H1 (cell line): ENCODE results near the gene ZBTB46. TPM values are rescaled to one million over a fixed set of nuclear protein-coding genes. Genes with fewer than 3 reads are reported as not detected.

Experiments
- CTCF ChIA-PET: fragments of 300-600 bp; sonication (Branson Sonifier 250); formaldehyde crosslinking; loops from one replicate; lab custom pipeline; 2021; ENCODE audit not compliant: partially characterized antibody; lab: Charles Lee
- POLR2A ChIA-PET: fragments of 300-600 bp; sonication (Branson Sonifier 250); formaldehyde crosslinking; loops from one replicate; lab custom pipeline; 2021; ENCODE audit warnings: inconsistent platforms; ENCODE audit not compliant: partially characterized antibody; lab: Charles Lee
- DNase-seq, 2 experiments: peaks; one replicate each; pipeline versions ENCODE4 v3.0.0 to v3.0.0-alpha.2; 2010 to 2022; ENCODE audit warnings: low spot score in 2 of 2, low read depth in 1 of 2, mixed read lengths in 1 of 2
- FAIRE-seq: peaks from 2 replicates; lab custom pipeline; 2011; peaks lifted over from hg19 to GRCh38; lab: Jason Lieb, UNC
- H2AFZ ChIP-seq: 2 replicates; pipeline ENCODE4 v1.8.1; 2012; ENCODE audit warnings: low read length, inconsistent platforms
- H2AK5ac ChIP-seq: 2 replicates; pipeline ENCODE4 v1.6.1; 2013; ENCODE audit warnings: low read depth, low read length
- H2BK120ac ChIP-seq: replicated peaks from 2 replicates; pipeline ENCODE3; 2013; ENCODE audit warnings: low read depth, low read length, inconsistent platforms
- H2BK12ac ChIP-seq: 2 replicates; pipeline ENCODE4 v1.6.1; 2013; ENCODE audit warnings: low read depth, low read length
- H2BK15ac ChIP-seq: 2 replicates; pipeline ENCODE4 v1.6.1; 2013; ENCODE audit warnings: low read length
- H2BK20ac ChIP-seq: 2 replicates; pipeline ENCODE4 v1.6.1; 2013; ENCODE audit warnings: low read length
- H2BK5ac ChIP-seq: 2 replicates; pipeline ENCODE4 v1.6.1; 2013; ENCODE audit warnings: low read depth, low read length
- H3K14ac ChIP-seq: 2 replicates; pipeline ENCODE4 v1.6.1; 2013; ENCODE audit warnings: inconsistent platforms; ENCODE audit not compliant: insufficient read length
- H3K18ac ChIP-seq: 2 replicates; pipeline ENCODE4 v1.6.1; 2013; ENCODE audit warnings: low read length; ENCODE audit errors: extremely low read depth
- H3K23ac ChIP-seq: 2 replicates; pipeline ENCODE4 v1.6.1; 2013; ENCODE audit warnings: inconsistent platforms; ENCODE audit not compliant: insufficient read length
- H3K23me2 ChIP-seq: 2 replicates; pipeline ENCODE4 v1.6.1; 2013; ENCODE audit warnings: low read depth, low read length
- H3K27ac ChIP-seq: 2 replicates; pipeline ENCODE4 v1.6.1; 2011; ENCODE audit warnings: low read depth, low read length, inconsistent platforms
- H3K27me3 ChIP-seq, 4 experiments: replicated peaks in 1 of 4; 1 replicate in 1 of 4; 2 replicates in 3 of 4; pipeline versions ENCODE4 v1.6.1 to v1.8.1; 2011 to 2013; ENCODE audit warnings: low read length in 3 of 4, mild to moderate bottlenecking in 3 of 4, inconsistent platforms in 2 of 4, mixed read lengths in 2 of 4, moderate library complexity in 1 of 4; ENCODE audit not compliant: control insufficient read depth in 3 of 4, insufficient read depth in 3 of 4; ENCODE audit errors: extremely low read depth in 1 of 4
- H3K36me3 ChIP-seq, 4 experiments: 2 replicates each; pipeline versions ENCODE4 v1.6.1 to v1.8.1; 2011 to 2013; ENCODE audit warnings: mild to moderate bottlenecking in 4 of 4, low read length in 3 of 4, moderate library complexity in 2 of 4, control low read depth in 1 of 4, inconsistent platforms in 1 of 4; ENCODE audit not compliant: insufficient read depth in 4 of 4, control insufficient read depth in 2 of 4
- H3K4ac ChIP-seq: replicated peaks from 2 replicates; pipeline ENCODE3; 2013; ENCODE audit warnings: low read length, low read depth, mixed read lengths, inconsistent platforms; ENCODE audit not compliant: insufficient read length
- H3K4me1 ChIP-seq, 4 experiments: replicated peaks in 1 of 4; 1 replicate in 1 of 4; 2 replicates in 3 of 4; pipeline versions ENCODE4 v1.6.1 to v1.8.1; 2011 to 2013; ENCODE audit warnings: low read length in 3 of 4, inconsistent platforms in 2 of 4, mixed read lengths in 1 of 4; ENCODE audit not compliant: insufficient read depth in 4 of 4, control insufficient read depth in 3 of 4
- H3K4me2 ChIP-seq, 2 experiments: 2 replicates each; pipeline versions ENCODE4 v1.6.1 to v1.8.1; 2011 to 2013; ENCODE audit warnings: low read depth in 2 of 2, low read length in 2 of 2, control low read depth in 1 of 2, inconsistent platforms in 1 of 2, mild to moderate bottlenecking in 1 of 2; ENCODE audit not compliant: insufficient read depth in 1 of 2
- H3K4me3 ChIP-seq, 4 experiments: fragments of 200-600, 300-600 bp in 1 of 4; sonication (generic), shearing (Covaris generic), sonication (Bioruptor Twin) in 1 of 4; 2 replicates each; pipeline versions ENCODE4 v1.5.1 to v1.8.1; 2011 to 2016; ENCODE audit warnings: low read length in 4 of 4, low read depth in 3 of 4, control low read depth in 2 of 4, inconsistent platforms in 2 of 4, mild to moderate bottlenecking in 2 of 4, mixed read lengths in 1 of 4, moderate library complexity in 1 of 4; ENCODE audit not compliant: insufficient read depth in 2 of 4; ENCODE audit errors: extremely low read depth in 1 of 4
- H3K56ac ChIP-seq: replicated peaks from 2 replicates; pipeline ENCODE3; 2013; ENCODE audit warnings: low read depth, mild to moderate bottlenecking, mixed read lengths, low read length, inconsistent platforms; ENCODE audit not compliant: insufficient read length
- H3K79me1 ChIP-seq: 2 replicates; pipeline ENCODE4 v1.6.1; 2013; ENCODE audit warnings: low read depth, low read length, control low read depth
- H3K79me2 ChIP-seq, 2 experiments: 2 replicates each; pipeline versions ENCODE4 v1.6.1 to v1.8.1; 2012 to 2013; ENCODE audit warnings: low read length in 2 of 2, mild to moderate bottlenecking in 2 of 2, inconsistent platforms in 1 of 2; ENCODE audit not compliant: insufficient read depth in 2 of 2, control insufficient read depth in 1 of 2
- H3K9ac ChIP-seq, 4 experiments: replicated peaks in 1 of 4; 1 replicate in 1 of 4; 2 replicates in 3 of 4; pipeline versions ENCODE4 v1.6.1 to v1.8.1; 2011 to 2013; ENCODE audit warnings: low read depth in 3 of 4, low read length in 3 of 4, control low read depth in 2 of 4, mild to moderate bottlenecking in 2 of 4, moderate library complexity in 2 of 4, inconsistent platforms in 1 of 4; ENCODE audit errors: extremely low read depth in 1 of 4
- H3K9me3 ChIP-seq, 2 experiments: 2 replicates each; pipeline versions ENCODE4 v1.6.1 to v1.8.1; 2012 to 2013; ENCODE audit warnings: mild to moderate bottlenecking in 2 of 2, moderate library complexity in 2 of 2, control low read depth in 1 of 2, inconsistent platforms in 1 of 2, low read depth in 1 of 2, low read length in 1 of 2, mixed read lengths in 1 of 2; ENCODE audit not compliant: insufficient read depth in 2 of 2
- H4K20me1 ChIP-seq, 2 experiments: replicated peaks in 1 of 2; 2 replicates each; pipeline versions ENCODE3 to v1.8.1; 2011 to 2013; ENCODE audit warnings: inconsistent platforms in 2 of 2, low read length in 2 of 2, mild to moderate bottlenecking in 1 of 2; ENCODE audit not compliant: insufficient read depth in 2 of 2, control insufficient read depth in 1 of 2
- H4K5ac ChIP-seq: 2 replicates; pipeline ENCODE4 v1.6.1; 2013; ENCODE audit warnings: low read length, low read depth, mixed read lengths, inconsistent platforms; ENCODE audit not compliant: insufficient read length
- H4K8ac ChIP-seq: 2 replicates; pipeline ENCODE4 v1.8.0; 2013; ENCODE audit warnings: mild to moderate bottlenecking, moderate library complexity, low read length, inconsistent platforms; ENCODE audit not compliant: insufficient read depth; ENCODE audit errors: extremely low read depth
- H4K91ac ChIP-seq: replicated peaks from 2 replicates; pipeline ENCODE3; 2013; ENCODE audit warnings: low read length, mixed read lengths, inconsistent platforms; ENCODE audit not compliant: insufficient read length
- ATF2 ChIP-seq: IDR thresholded peaks from 2 replicates; pipeline ENCODE4 v1.6.1; 2012; ENCODE audit warnings: low read length, inconsistent platforms
- ATF3 ChIP-seq: IDR thresholded peaks from 2 replicates; pipeline ENCODE4 v1.6.1; 2011; ENCODE audit warnings: low read depth, mild to moderate bottlenecking, low read length; ENCODE audit not compliant: insufficient read depth
- CEBPB ChIP-seq: IDR thresholded peaks from 2 replicates; pipeline ENCODE4 v1.6.1; 2012; ENCODE audit warnings: low read depth, low read length
- E2F6 ChIP-seq: IDR thresholded peaks from 2 replicates; pipeline ENCODE4 v1.6.1; 2012; ENCODE audit warnings: inconsistent platforms
- EGR1 ChIP-seq: IDR thresholded peaks from 2 replicates; pipeline ENCODE4 v1.6.1; 2011; ENCODE audit warnings: low read depth, low read length, borderline replicate concordance
- EZH2 ChIP-seq: fragments of 200-600 bp; sonication (generic); IDR thresholded peaks from 2 replicates; pipeline ENCODE4 v1.7.1; 2012; ENCODE audit warnings: low read depth, mild to moderate bottlenecking, moderate library complexity, low read length, inconsistent platforms; ENCODE audit not compliant: severe bottlenecking
- NRF1 ChIP-seq: IDR thresholded peaks from 2 replicates; pipeline ENCODE4 v1.6.1; 2011; ENCODE audit warnings: mild to moderate bottlenecking, low read depth, low read length, improper control_type of control experiment
- SIRT6 ChIP-seq: IDR thresholded peaks from one replicate; pipeline ENCODE4 v1.7.1; 2012; ENCODE audit warnings: low read length, inconsistent platforms
- TAF7 ChIP-seq: optimal IDR thresholded peaks from 2 replicates; pipeline ENCODE3; 2011; ENCODE audit warnings: low read depth, mild to moderate bottlenecking, inconsistent platforms, low read length, moderate library complexity, borderline replicate concordance
- WGBS, 2 experiments: shearing (Covaris generic) in 1 of 2; methylation state at CpG; one replicate each; pipeline versions ENCODE4 v1.1.6 to v1.1.7; 2013 to 2015; ENCODE audit warnings: low lambda C conversion rate in 2 of 2, mixed read lengths in 2 of 2, inconsistent platforms in 1 of 2, low coverage in 1 of 2, missing lambda C conversion rate in 1 of 2; ENCODE audit not compliant: insufficient replicate concordance in 2 of 2, insufficient coverage in 1 of 2, insufficient read length in 1 of 2; ENCODE audit errors: extremely low coverage in 1 of 2, missing lambda C conversion rate in 1 of 2; 5-methylcytosine and 5-hydroxymethylcytosine counted together
- polyA plus RNA-seq, 7 experiments: library from polyadenylated mRNA; depleted of rRNA in 3 of 7; stranded (reverse) in 5 of 7; unstranded in 2 of 7; fragments of >200 nt in 5 of 7; fragments of 200-250 nt in 2 of 7; gene quantifications; 1 replicate in 5 of 7; 2 replicates in 1 of 7; 4 replicates in 1 of 7; pipeline versions ENCODE4 v1.2.1 to v1.2.3, GENCODE V29; 2011 to 2013; ENCODE audit warnings: missing spikeins in 2 of 7, mixed read lengths in 2 of 7
- total RNA-seq: library from RNA; stranded (reverse); fragmentation: NEBNext Ultra II Directional; extraction: Animal tissue kit (Norgen Biotek cat#: 25700); gene quantifications from 2 replicates; pipeline ENCODE4 v1.2.1, GENCODE V29; 2021

The ZBTB46 gene
- total and polyA plus RNA-seq, 2 of the 8 experiments (the other 6 are each of a cell fraction or from before 2014, with no cell fraction given) = 6.4 to 22.4 TPM

- Histone ChIP-seq H2BK12ac (no peak overlapping the region), H4K8ac (peak overlapping the region; percentile 74; the same call in 1 of the 2 replicates), H3K4me1 (no peaks in the 10 kb centered on the region; a peak in 1 of 7 replicates), H3K79me2 (peaks cover 0 to 17% of the 10 kb centered on the region in 2 experiments; a peak in 1 of 4 replicates), H3K23ac (no peak overlapping the region), H4K5ac (no peak overlapping the region), H3K23me2 (no peaks in the 10 kb centered on the region), H4K20me1 (peaks cover 2 to 13% of the 10 kb centered on the region in 2 experiments), H3K4me3 (no peak overlapping the region), H3K27ac (no peak overlapping the region), H2AK5ac (no peak overlapping the region), H2AFZ (no peak overlapping the region), H3K9me3 (no peaks in the 10 kb centered on the region)
- DNase-seq = no peak
- POLR2A ChIA-PET = interaction anchor here (0.6 to 1.1 kb wide), 4 partner anchors 9 to 458 kb away, joined by 3 read pairs; no protein-coding TSS in a partner anchor
- WGBS, 2 experiments = 97% methylated on average over 14 of the region's 14 CpGs; no CpG with 5 or more reads in 1 of the 2 experiments
- CTCF ChIA-PET = interaction anchor here (0.7 to 15.2 kb wide), 12 partner anchors 9 to 276 kb away, joined by 3 to 191 read pairs (median 4); partner anchors contain the start of genes ARFRP1 and ZGPAT
- TF ChIP-seq EGR1 = no peak
- no peak for TF ChIP-seq E2F6
- no peak for TF ChIP-seq EZH2
- TF ChIP-seq ATF2 = no peak
- no peak for TF ChIP-seq NRF1
- no peak for TF ChIP-seq CEBPB
- TF ChIP-seq ATF3 = no peak
- no peak for TF ChIP-seq TAF7
- TF ChIP-seq SIRT6 = no peak
- TF ChIP-seq, all 59 proteins: peak for 0
- Histone ChIP-seq H3K9ac (no peak overlapping the region), H3K4ac (no peak overlapping the region), H2BK5ac (no peak overlapping the region), H2BK20ac (no peak overlapping the region), H2BK120ac (no peak overlapping the region), H3K56ac (no peak overlapping the region), H3K79me1 (peaks cover 7% of the 10 kb centered on the region), H2BK15ac (peak overlapping the region; percentile 72; the same call in 1 of the 2 replicates), H4K91ac (no peak overlapping the region), H3K36me3 (peaks cover 2 to 9% (median 5%) of the 10 kb centered on the region in 4 experiments; a peak in 4 of 8 replicates), H3K18ac (no peak overlapping the region), H3K27me3 (no peaks in the 10 kb centered on the region), H3K4me2 (no peak overlapping the region), H3K14ac (no peak overlapping the region)
- no peak for FAIRE-seq
Observed at GRCh38 chr20:63794614-63795013, 36.5 kb downstream of the ZBTB46 start.
